Astrocyte (in vitro differentiated cells and primary cell): ENCODE data around the gene YBX2. TPM values are rescaled to one million over a fixed set of nuclear protein-coding genes. Genes with fewer than 3 reads are reported as not detected.
A peak's percentile ranks its signal among the peaks of the same experiment; 100 is the strongest.

ENCODE experiments used
- DNase-seq: peaks from one replicate; pipeline ENCODE4 v3.0.0-alpha.2; 2010; ENCODE audit warnings: low read depth
- FAIRE-seq: peaks from 2 replicates; lab custom pipeline; 2011; peaks lifted over from hg19 to GRCh38; lab: Jason Lieb, UNC
- H2AFZ ChIP-seq: 2 replicates; pipeline ENCODE4 v1.6.0; 2012; ENCODE audit warnings: low read depth, low read length, inconsistent platforms
- H3K27ac ChIP-seq: 2 replicates; pipeline ENCODE4 v1.5.1; 2011; ENCODE audit warnings: low read depth, low read length, inconsistent platforms
- H3K27me3 ChIP-seq: 2 replicates; pipeline ENCODE4 v1.6.0; 2011; ENCODE audit warnings: low read length, inconsistent platforms; ENCODE audit not compliant: insufficient read depth
- H3K36me3 ChIP-seq: 2 replicates; pipeline ENCODE4 v1.5.1; 2011; ENCODE audit warnings: low read length, inconsistent platforms; ENCODE audit not compliant: insufficient read depth
- H3K4me1 ChIP-seq: 2 replicates; pipeline ENCODE4 v1.5.1; 2011; ENCODE audit warnings: low read length, inconsistent platforms; ENCODE audit not compliant: insufficient read depth
- H3K4me2 ChIP-seq: 2 replicates; pipeline ENCODE4 v1.6.0; 2012; ENCODE audit warnings: low read length, inconsistent platforms
- H3K4me3 ChIP-seq: 2 replicates; pipeline ENCODE4 v1.5.1; 2011; ENCODE audit warnings: low read depth, mild to moderate bottlenecking, low read length, inconsistent platforms; ENCODE audit not compliant: insufficient read depth
- H3K79me2 ChIP-seq: 2 replicates; pipeline ENCODE4 v1.6.0; 2012; ENCODE audit warnings: mild to moderate bottlenecking, low read length, inconsistent platforms; ENCODE audit not compliant: insufficient read depth
- H3K9ac ChIP-seq: 2 replicates; pipeline ENCODE4 v1.6.0; 2012; ENCODE audit warnings: mild to moderate bottlenecking, low read length, inconsistent platforms
- H3K9me3 ChIP-seq: 2 replicates; pipeline ENCODE4 v1.5.1; 2012; ENCODE audit warnings: low read depth, mild to moderate bottlenecking, low read length, inconsistent platforms; ENCODE audit not compliant: insufficient read depth
- H4K20me1 ChIP-seq: 2 replicates; pipeline ENCODE4 v1.6.0; 2012; ENCODE audit warnings: low read length, inconsistent platforms; ENCODE audit not compliant: insufficient read depth
- H3K27ac Mint-ChIP-seq: one replicate; pipeline ENCODE4 v1.8.0; 2021; ENCODE audit warnings: mild to moderate bottlenecking, mixed read lengths; ENCODE audit not compliant: unreplicated experiment
- H3K27me3 Mint-ChIP-seq: one replicate; pipeline ENCODE4 v1.8.0; 2021; ENCODE audit warnings: low read depth, mixed read lengths; ENCODE audit not compliant: unreplicated experiment
- H3K36me3 Mint-ChIP-seq: one replicate; pipeline ENCODE4 v1.8.0; 2021; ENCODE audit warnings: low read depth, mixed read lengths; ENCODE audit not compliant: unreplicated experiment
- H3K4me1 Mint-ChIP-seq: one replicate; pipeline ENCODE4 v1.8.0; 2021; ENCODE audit warnings: low read depth, mixed read lengths; ENCODE audit not compliant: unreplicated experiment
- H3K4me3 Mint-ChIP-seq: one replicate; pipeline ENCODE4 v1.8.0; 2021; ENCODE audit warnings: mild to moderate bottlenecking, moderate library complexity, mixed read lengths; ENCODE audit not compliant: unreplicated experiment
- H3K9me3 Mint-ChIP-seq: one replicate; pipeline ENCODE4 v1.8.0; 2021; ENCODE audit warnings: mild to moderate bottlenecking, mixed read lengths; ENCODE audit not compliant: unreplicated experiment
- CTCF ChIP-seq: IDR thresholded peaks from 2 replicates; pipeline ENCODE4 v1.5.1; 2011; ENCODE audit warnings: low read depth, mild to moderate bottlenecking, inconsistent platforms, low read length, moderate library complexity; ENCODE audit not compliant: insufficient read depth
- EZH2 ChIP-seq: IDR thresholded peaks from 2 replicates; pipeline ENCODE4 v1.6.1; 2012; ENCODE audit warnings: mild to moderate bottlenecking, low read length, inconsistent platforms; ENCODE audit not compliant: insufficient read depth
- total RNA-seq: library from RNA; stranded (reverse); gene quantifications from 2 replicates; pipeline ENCODE4 v1.2.1, GENCODE V29; 2021

The YBX2 gene
- total RNA-seq, 1 donor from 2014 or later: 0.86 TPM

- peaks cover 16% of the 10 kb centered on the region for H4K20me1 ChIP-seq
- peaks cover 7% of the 10 kb centered on the region for H3K36me3 Mint-ChIP-seq
- H3K4me1 ChIP-seq: peaks cover 18% of the 10 kb centered on the region
- TF ChIP-seq EZH2: no peak
- no peak for TF ChIP-seq CTCF
- FAIRE-seq: no peak
- H3K9me3 ChIP-seq: no peaks in the 10 kb centered on the region
- no peaks in the 10 kb centered on the region for H3K27me3 ChIP-seq
- H3K4me3 Mint-ChIP-seq: peak overlapping the region; percentile 94
- peak overlapping the region; percentile 92 for H3K4me3 ChIP-seq
- H3K9ac ChIP-seq: peak overlapping the region; percentile 99
- DNase-seq: no peak
- peak overlapping the region; percentile 98 for H3K27ac ChIP-seq
- peaks cover 67% of the 10 kb centered on the region for H3K79me2 ChIP-seq
- H3K27ac Mint-ChIP-seq: peak overlapping the region; percentile 77
- peaks cover 26% of the 10 kb centered on the region for H3K36me3 ChIP-seq
- no peaks in the 10 kb centered on the region for H3K9me3 Mint-ChIP-seq
- peak overlapping the region; percentile 14 for H2AFZ ChIP-seq
- peak overlapping the region; percentile 99 for H3K4me2 ChIP-seq
- H3K4me1 Mint-ChIP-seq: peaks cover 12% of the 10 kb centered on the region
- H3K27me3 Mint-ChIP-seq: no peaks in the 10 kb centered on the region
Measured at GRCh38 chr17:7243453-7243729, 51.0 kb downstream of the YBX2 start.

GRCh38 chr17:7242717-7243452 lies 51.6 kb downstream of the YBX2 start:
- Mint-ChIP-seq H3K9me3 (no peaks in the 10 kb centered on the region), H3K27ac (peak overlapping the region; percentile 98), H3K27me3 (no peaks in the 10 kb centered on the region), H3K36me3 (peaks cover 7% of the 10 kb centered on the region), H3K4me3 (peak overlapping the region; percentile 94), H3K4me1 (peaks cover 12% of the 10 kb centered on the region)
- peak overlapping the region; percentile 92 for H3K4me3 ChIP-seq
- H3K27ac ChIP-seq: peak overlapping the region; percentile 98
- no peak for TF ChIP-seq EZH2
- TF ChIP-seq CTCF: no peak
- H3K79me2 ChIP-seq: peaks cover 63% of the 10 kb centered on the region
- FAIRE-seq: peak; percentile 58
- peak overlapping the region; percentile 99 for H3K4me2 ChIP-seq
- peaks cover 26% of the 10 kb centered on the region for H3K36me3 ChIP-seq
- peaks cover 18% of the 10 kb centered on the region for H3K4me1 ChIP-seq
- H2AFZ ChIP-seq: peak overlapping the region; percentile 96
- H3K27me3 ChIP-seq: no peaks in the 10 kb centered on the region
- no peaks in the 10 kb centered on the region for H3K9me3 ChIP-seq
- peaks cover 16% of the 10 kb centered on the region for H4K20me1 ChIP-seq
- H3K9ac ChIP-seq: peak overlapping the region; percentile 99
- peak; percentile 95 for DNase-seq
